ENCODE measurements around the gene PTGS2.

PTGS2 gene

GRCh38 chr1:186680245-186681061 lies at the start of gene PTGS2:
PTGS2 (minus strand) TSS chr1:186680423; CDS start chr1:186680290, 133 bp downstream.
- DNase-seq = peak in 1 of 2 donors; percentile 2

- DNase-seq = no peak
These were observed 42.6 kb upstream of the PTGS2 start for GRCh38 chr1:186722711-186723309.

- DNase-seq = no peak
These were observed 37.1 kb upstream of the PTGS2 start for GRCh38 chr1:186717286-186717685.

GRCh38 chr1:186715887-186716809 lies 35.9 kb upstream of the PTGS2 start:
- no peak for DNase-seq

GRCh38 chr1:186710696-186711095 lies 30.5 kb upstream of the PTGS2 start:
- no peak for DNase-seq

- no peak for DNase-seq
These were observed 28.5 kb upstream of the PTGS2 start for GRCh38 chr1:186708694-186709097.

- no peak for DNase-seq
These were observed 23.1 kb upstream of the PTGS2 start for GRCh38 chr1:186703209-186703766.

GRCh38 chr1:186700722-186701121 lies 20.5 kb upstream of the PTGS2 start:
- DNase-seq = no peak

GRCh38 chr1:186699519-186699918 lies 19.3 kb upstream of the PTGS2 start:
- DNase-seq = no peak

- no peak for DNase-seq
These were observed 9.7 kb upstream of the PTGS2 start for GRCh38 chr1:186689907-186690306.

GRCh38 chr1:186689376-186689775 lies 9.2 kb upstream of the PTGS2 start:
- no peak for DNase-seq

- no peak for DNase-seq
These were observed 3.6 kb upstream of the PTGS2 start for GRCh38 chr1:186683652-186684410.

GRCh38 chr1:186682736-186683135 lies 2.5 kb upstream of the PTGS2 start:
- no peak for DNase-seq

GRCh38 chr1:186681801-186682200 lies 1.6 kb upstream of the PTGS2 start:
- DNase-seq = no peak

- DNase-seq = no peak
These were observed 898 bp upstream of the PTGS2 start for GRCh38 chr1:186681121-186681520.

GRCh38 chr1:186679924-186680244 lies 339 bp downstream of the PTGS2 start:
- DNase-seq = no peak

GRCh38 chr1:186678155-186678554 lies 2.1 kb downstream of the PTGS2 start:
- DNase-seq = no peak

- no peak for DNase-seq
These were observed 7.6 kb downstream of the PTGS2 start for GRCh38 chr1:186672596-186672995.

GRCh38 chr1:186672131-186672530 lies 8.1 kb downstream of the PTGS2 start:
- no peak for DNase-seq

GRCh38 chr1:186671136-186671825 lies 8.9 kb downstream of the PTGS2 start:
- no peak for DNase-seq

- no peak for DNase-seq
These were observed 9.7 kb downstream of the PTGS2 start for GRCh38 chr1:186670297-186671135.

Measured in activated CD4-positive, alpha-beta T cell treated with anti-CD3 and anti-CD28 coated beads for 4 hours (primary cell).